Retina (tissue), 1 donor: ENCODE results near the gene KRT76.
"Not testable (repeated sequence)": the region's sequence is repeated elsewhere in the genome, so short reads cannot be mapped to it uniquely, and the experiment has no call there.

Experiments
- DNase-seq: peaks from one replicate; pipeline ENCODE4 v3.0.0-alpha.2; 2016

Gene KRT76

DNA sequence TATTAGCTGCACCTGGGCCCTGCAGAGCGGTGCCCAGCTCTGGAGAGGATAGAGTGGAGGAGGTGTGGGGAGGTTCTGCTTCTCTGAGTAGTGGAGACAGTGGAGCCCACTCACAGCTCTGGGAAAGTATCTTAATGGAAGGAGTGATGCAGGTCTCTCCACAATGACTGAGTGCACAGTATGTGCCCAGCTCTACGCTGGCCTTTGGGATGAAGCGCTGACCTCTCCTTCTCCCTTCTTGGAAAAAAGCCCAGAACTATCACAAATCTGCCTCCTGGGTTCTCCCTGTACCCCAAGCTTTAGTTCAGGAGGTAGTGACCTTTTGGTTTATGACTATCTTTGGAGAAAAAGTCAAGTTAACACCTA lies 19.3 kb upstream of the KRT76 start:
- no peak for DNase-seq

DNA sequence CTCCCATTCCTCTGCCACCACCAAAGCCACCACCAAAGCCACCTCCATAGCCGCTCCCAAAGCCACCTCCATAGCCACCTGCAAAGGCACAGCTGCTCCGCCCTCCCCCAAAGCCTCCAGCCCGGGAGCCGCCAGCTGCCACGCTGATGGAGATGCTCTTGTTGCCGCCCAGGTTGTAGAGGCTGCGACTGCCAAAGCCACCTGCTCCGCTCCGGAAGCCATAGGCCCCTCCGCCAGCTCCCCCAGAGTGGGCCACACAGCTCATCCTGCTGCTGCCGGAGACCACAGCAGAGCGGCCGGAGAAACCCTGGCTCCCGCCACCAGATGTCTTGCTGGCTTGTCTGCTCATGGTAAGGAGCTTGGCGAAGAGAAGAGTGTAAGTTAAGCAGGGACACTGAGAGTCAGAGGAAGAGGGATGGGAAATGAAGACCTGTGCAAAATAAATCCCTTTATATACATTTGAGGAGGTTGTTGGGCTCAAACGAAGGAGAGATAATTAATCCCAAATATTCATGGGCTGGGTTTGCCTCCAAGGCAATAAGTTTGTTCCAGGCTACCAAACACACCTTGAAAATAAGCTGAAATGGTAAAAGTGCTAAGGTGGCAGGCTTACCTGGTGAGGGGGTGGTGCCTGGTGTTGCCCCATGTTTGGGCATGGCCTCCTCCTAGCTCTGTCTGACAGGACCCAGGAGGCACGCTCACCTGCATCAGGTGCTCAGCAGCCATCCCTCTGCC lies 18.7 kb upstream of the KRT76 start, which contains the start of gene KRT3:
Gene KRT3, minus strand, starts transcription at position 424 of the 735 bp plus-strand sequence. Its CDS starts 75 bp downstream, at position 349.
- no peak for DNase-seq

DNA sequence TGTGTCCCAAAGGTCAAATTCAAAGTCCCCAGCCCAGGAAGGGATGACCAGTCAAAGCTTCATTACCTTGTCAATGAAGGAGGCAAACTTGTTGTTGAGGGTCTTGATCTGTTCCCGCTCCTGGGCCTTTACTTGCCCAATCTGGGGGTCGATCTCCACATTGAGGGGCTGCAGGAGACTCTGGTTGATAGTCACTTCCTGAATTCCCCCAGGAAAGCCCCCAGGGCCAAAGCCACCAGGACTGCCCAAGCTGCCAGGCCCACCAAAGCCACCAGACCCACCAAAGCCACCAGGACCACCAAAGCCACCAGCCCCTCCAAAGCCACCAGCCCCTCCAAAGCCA lies 18.2 kb upstream of the KRT76 start:
- not testable (repeated sequence) for DNase-seq

DNA sequence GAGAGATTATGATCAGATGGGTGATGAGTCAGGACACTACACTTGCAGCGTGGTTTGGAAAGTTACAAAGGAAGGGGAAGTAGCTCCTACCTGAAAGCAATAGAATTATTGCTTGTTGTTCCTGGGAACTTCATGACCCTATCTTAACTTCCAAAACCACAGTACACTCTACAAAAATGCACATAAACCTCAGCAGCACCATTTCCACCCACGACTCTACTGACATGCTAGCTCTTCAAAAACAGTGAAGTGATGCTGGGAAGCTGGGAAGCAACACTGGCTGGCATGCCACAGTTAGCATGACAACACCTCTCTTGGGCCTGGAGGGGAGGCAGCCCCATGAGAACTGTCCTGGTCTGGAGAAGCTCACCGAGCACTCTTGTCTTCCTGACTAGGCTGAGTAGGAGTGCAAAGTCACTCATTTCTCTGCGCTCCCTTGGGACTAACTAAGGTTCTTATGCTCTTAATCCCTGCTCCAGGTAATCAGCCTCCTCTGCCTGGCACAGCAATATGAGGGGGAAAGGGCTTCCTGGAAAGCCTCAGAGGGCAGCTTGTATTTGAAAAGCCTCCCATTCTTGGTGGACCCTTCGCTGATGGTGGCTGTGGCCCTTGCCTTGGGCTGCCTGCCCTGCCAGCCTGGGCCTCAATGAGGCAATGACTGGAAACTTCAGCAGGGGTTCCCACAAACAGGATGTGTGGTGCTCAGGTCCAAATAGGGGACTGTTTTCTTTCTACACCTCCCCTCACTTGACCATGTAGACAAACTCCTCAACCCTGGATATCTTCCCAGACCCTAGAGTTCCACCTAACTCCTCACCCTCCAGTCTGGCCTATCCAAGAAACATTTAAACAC lies 17.6 kb upstream of the KRT76 start:
- no peak for DNase-seq

DNA sequence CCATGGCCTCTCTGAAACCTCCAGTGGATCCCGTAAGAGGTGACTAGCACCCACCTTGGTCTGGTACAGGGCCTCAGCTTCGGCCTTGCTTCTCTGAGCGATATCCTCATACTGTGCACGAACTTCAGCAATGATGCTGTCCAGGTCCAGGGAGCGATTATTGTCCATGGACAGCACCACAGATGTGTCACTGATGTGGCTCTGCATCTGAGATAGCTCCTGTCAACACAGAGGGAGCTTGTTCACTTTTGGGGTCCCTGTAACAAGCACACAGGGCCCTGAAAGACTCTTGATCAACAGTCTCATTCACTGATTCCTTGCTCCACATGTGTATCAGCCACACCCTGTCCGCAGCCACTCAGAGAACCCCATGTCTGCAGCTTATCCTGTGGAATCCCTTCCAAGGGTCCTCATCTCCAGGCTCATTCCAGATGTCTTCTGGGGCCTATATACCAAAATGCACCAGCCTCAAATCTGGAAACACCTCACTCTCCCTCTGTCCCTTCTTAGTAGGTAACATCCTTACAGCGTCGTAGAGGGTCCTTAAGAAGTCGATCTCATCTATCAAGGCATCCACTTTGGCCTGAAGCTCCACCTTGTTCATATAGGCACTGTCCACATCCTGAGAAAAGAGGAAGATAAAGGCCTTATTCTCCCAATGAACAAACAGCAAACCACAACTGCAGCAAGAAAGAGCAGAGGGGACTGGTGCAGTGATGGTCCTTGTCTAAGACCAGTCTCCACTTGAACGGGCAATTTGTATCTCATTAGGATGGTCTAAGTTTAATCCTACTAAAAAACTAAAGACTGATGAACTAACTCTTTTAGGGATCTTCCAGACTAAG lies 15.3 kb upstream of the KRT76 start:
- no peak for DNase-seq

DNA sequence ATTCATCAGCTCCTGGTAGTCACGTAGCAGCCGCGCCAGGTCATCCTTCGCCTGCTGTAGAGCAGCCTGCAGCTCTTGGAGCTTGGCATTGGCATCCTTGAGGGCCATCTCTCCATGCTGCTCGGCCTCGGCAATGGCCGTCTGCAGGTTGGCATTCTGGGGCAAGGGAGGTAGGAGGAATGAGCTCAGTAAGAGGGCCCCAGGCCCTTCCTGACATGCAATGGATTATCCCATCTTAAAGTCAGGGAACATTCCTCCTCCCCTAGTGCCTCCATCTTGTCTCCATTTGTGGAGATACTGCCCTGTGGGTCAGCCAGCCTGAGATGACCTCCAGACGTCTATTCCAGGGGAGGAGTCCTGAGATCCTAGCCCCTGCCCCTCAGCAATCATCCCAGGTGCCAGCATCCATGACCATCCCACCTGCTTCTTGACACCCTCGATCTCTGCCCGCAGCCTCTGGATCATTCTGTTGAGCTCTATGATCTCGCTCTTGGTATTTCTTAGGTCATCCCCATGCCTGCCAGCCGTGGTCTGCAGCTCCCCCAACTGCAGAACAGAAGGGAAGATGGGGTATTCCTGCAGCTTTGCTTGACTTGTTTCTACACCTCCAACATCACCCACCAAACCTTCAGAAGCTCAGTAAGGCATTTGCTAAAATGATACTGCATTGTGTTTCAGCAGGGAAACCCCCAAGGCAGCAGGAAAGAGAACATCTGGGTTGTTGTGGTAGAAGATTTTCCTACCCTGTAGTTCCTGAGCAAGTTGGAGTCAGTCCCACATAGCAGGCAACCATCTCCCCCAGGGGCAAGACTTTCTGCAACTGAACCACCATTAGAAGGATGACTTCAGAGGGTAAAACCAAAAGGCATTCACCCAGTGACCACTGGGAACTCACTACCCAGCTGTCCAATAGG lies 14.4 kb upstream of the KRT76 start:
- DNase-seq = no peak

DNA sequence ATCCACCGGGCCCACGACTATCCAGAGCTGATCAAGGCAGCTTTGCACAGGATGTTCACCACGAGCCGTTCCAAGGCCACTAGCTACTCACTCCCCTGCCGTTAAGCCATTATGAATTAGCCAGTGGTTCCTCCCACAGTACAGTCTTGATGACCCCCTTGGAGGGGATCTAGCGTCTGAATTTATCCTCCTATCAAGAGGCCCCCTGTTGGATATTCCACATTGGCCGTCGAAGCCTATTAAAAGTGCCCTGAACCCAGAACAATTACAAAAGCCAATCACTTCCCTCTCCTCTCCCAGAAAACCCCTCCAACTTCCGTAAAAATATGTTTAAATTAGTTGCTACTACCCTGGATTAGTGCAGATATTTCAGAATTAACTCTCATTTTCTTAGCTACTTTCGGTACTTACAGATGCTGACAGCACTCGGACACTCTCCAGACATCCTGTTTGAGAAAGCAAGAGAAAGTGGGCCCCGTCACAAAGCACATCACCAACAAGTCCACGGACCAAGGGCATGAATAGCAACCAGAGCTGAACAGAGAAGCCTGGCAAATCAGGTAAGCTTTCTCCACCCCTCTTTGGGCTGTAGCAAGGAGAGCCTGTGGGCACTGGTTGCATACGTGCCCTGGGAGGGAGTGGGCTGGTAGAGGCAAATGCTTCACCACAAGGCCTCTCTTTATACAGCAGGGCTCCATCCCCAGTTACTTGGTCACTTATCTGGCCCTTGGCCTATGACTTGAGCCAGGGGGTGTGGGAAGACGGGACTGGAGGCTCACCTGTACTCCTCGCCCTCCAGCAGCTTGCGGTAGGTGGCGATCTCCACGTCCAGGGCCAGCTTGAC lies 13.5 kb upstream of the KRT76 start:
- no peak for DNase-seq

DNA sequence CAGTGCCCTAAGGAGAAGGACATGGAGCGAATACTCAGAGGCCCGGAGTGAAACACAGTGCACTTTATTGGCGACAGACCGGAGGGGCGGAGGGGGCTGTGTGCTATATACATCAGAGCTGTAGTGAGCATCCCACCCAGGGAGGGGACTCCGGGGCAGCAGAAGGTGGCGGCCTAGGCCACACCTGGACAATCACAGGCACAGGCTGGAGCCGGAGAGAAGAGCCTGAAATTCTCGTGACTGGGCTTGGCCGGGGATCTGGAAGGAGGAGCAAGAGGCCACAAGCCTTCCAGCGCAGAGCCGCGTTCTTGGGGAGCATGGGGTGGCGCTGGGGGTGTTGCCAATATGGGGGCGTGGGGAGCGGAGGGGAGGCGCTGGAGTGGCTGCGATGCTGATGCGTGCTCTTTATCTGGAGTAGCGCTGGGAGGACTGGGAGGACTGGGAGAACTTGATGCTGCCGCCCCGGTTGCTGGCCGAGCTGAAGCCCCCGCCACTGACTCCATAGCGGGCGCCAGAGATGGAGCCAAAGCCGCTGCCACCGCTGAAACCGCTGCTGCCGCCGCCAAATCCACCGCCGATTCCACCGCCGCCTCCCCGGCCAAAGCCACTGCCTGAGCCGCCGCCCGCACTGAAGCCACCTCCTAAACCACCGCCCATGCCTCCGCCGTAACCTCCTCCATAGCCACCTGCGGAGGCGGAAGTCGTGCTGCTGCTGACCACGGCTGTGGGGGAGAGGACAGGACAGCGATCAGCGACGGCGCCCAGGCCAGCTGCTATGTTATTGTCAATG lies 12.7 kb upstream of the KRT76 start:
- DNase-seq = peak; percentile 65

DNA sequence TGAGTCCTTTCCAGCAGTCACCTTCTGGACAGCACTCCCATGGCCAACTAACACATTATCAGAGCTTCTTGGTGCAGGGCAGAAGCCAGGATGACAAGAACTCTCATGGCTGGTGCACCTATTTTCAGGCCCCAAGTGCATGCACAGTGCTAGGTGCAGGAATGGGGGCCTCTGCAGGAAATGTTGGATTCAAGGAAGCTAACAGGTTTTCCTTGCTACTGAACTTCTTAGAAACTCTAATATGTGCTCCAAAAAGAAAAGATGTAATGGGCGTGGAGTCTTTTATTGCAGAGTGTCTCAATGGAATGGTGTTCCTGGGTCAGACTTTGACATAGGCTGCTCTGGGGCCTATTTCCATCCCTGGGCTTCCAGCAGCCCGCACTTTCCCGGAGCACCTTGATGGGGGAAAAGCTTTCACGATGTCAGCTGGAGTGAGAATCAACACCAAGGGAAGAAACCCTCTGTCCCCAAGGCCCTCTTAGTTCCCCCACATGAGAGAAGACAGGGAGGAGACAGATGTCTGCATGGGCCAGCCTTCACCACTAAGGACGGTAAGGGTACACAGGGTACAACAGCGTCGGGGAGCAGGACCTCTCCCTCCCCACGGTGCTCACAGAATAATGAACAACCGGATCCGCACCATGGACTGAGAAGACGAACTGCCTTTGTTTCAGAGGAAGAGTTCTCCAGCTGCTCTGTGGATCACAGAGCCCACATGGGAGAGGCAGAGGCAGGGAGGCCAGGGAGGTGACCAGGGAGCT lies 11.9 kb upstream of the KRT76 start:
- no peak for DNase-seq

DNA sequence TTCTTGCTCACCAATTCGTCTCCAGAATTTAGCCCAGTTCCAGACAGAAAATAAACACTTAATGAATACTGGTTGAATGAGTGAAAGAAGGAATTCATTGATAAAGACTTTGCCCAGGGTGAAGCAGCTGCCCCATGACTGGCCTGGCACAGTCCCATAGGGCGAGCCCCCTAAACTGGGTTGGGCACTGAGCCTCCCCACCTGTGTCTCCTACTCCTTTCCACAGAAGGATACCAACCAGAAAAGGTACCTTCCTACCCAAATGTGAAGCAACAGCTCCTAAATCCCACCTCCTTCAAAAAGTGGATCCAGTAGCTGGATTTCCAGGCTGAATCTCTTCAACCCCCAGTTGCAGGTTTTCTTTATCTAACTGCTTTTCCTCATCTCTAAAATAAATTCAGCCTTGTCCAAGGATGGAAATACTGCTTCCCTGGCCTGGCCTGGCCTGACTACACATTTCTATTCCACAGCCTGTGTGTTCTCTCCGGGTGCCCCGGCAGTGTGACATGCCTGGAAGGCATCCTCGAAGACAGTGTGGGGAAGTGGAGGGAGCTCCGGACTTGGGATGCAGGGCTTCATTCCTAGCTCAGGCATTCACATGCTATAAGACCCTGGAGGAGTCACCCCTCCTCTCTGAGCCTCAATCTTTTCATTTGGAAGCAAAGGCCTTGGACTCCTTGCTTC lies 11.2 kb upstream of the KRT76 start:
- DNase-seq = no peak

DNA sequence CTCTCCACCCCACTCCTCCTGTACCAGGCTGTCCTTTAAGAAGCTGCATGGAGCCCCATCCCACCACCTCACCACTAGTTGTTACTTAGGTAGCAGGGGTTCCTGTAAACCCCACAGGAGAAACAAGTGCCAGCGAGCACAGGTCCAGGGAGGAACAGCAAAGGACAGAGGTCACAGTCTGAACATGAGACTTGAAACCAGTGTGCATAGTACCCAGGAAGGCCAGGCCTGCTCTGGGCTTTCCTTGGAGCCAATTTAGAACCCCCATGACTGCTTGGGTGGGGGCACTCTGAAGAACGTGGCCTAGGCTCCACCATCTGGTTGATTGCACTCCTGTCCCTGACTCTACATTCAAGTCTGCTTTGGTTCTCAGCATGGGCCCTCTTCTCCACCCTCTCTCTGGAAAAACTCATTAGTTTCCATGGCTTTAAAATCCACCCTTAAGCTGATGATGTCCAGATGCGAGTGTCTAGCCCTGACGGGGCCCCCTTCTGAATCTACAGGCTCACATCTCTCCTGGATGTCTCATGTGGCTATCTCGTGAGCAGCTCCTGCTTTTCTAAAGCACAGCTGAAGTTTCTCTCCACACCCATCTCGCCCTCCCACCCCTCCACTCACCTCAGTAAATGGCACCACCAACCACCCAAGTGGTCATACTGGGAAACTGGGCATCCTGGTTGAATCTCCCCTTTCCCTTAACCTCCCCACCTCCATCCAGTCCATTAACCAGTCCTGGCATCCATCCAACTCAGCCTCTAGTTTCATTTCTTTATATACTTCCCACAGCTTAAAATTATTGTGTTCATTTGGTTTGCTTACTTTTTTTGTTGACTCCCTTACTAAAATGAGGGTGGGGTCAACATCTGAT lies 10.4 kb upstream of the KRT76 start:
- DNase-seq = no peak

DNA sequence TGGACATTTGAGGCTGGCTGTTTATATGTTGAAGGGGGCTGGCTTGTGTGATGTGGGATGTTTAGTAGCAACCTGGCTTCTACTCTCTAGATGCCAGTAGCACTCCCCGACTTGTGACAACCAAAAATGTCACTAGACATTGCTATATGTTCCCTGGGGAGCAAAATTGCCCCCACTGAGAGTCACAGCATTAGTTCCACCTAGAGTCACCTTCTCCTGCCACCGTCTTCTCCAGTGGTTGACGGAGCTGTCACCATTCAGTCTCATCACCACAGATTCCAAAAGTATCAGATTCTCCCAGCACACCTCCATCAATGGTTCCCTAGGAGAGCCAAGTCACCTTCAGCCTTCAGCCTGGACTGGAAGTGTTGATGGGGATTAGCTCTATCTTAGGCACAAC lies 7.8 kb upstream of the KRT76 start:
- no peak for DNase-seq

DNA sequence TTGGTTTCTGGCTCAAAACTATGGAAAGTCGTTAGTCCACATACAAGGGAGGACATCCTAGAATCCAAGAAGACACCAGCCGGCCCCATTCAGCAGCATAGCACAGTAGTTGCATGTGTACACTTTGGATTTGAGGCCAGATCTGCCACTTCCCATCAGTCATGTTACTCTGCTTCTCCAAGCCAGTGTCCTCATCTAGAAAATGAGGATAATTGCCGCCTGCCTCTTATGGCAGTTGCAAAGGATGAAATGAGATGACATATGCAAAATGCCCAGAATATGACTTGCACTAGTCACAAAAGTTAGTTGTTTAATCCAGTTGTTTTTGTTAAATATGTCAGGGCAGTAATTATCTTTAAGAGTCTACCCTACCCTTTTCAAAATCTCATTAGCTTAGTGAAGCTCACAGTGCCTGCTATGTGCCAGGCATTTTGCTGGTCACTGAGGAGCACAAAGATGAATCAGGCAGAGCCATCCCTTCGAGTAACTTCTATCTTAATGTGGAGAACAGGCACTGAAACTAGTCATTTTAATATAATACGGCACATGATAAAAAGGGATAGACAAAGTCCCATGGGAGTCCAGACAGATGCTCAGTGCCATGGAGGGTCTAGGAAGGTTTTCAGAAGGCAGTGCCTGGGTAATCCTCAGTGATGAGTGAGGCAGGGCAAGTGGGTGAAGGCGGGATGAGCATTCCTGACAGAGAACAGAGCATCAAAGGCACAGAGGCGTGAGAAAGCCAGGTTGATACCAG lies 6.6 kb upstream of the KRT76 start:
- DNase-seq = no peak

DNA sequence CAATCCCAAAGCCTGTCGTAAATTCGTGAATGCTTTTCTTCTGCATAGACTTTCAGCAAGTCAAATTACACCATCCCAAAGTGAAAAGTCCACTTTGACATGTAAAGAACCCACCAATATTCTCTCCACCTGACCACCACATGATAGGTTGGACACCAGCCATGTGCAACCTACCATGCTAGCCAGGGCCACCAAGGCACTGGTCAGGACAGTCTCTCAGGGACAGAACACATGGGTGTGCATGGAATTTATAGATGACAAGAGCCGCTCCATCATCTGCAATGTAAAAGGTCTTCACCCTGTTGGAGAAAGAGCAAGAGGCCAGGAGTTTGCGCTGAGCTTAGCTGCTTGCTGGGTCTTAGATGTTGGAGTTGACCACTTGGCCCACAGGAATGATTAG lies 5.4 kb upstream of the KRT76 start:
- no peak for DNase-seq

DNA sequence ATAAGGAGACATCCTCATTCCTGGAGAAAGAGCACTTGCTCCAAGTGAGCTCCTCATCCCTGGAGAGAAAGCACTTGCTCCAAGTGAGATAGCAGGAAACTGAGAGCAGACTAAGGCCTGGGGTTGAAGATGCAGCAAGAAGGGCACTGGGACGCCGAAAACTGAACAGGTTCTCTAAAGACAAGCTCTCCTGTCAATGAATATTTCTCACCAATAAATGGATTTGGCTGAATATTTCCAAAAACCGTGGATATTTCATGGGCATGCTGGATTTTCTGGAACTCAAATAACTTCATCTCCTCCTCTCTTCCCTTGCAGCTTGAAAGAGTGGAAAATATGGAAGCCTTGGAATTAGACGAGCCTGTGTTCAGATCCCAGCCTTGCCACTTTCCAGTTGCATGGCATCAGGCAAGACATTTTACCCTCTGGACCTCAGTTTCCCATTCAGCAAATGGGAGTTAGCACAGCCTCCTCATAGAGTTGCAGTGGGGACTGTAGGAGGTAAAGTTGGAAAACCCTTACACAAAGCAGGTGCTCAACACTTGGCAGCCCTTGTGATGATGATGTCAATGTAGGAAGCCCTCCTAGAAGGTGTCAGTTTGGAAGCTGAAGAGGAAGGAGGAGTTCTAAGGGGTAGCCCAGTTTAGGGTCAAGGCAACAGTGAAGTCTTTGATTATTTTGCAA lies 4.4 kb upstream of the KRT76 start:
- DNase-seq = no peak

DNA sequence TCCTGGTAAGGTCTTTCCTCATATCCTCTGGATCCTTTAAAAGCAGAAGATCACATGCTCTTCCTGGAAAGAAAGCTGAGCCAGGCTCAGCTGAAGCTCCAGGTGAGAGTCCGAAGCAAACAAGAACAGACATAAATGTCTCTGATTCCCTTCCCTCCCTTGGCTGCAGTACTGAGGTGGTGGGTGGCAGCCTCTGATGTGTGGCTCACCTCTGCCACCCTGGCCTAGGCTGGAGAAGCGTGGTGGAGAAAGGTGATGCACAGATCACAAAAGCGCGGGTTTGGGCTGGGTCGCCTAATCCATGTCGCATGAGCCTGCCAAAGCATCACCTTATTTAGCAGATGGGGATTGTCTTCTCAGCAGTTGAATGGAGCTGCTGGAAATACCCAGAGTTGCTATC lies 2.8 kb upstream of the KRT76 start:
- DNase-seq = no peak

DNA sequence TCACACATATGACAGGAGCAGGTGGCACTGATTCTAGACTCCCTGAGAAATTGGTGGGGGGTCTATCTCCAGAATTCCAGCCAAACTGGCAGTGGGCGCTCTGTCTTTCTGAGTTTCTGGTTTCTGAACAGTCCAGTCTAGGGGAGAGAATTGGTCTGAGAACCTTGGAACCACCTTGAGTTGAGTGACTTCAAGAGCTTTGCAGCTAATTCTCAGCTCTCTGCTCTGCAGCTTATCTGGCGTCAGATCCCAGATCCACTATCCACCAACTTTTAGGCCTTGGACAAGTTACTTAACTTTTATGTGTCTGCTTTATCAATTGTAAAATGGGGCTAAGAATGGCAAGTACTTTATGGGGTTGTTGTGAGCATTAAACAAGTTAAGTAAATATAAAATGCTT lies 1.7 kb upstream of the KRT76 start:
- no peak for DNase-seq
